Fibroblast of lung (primary cell): ENCODE results near the gene TBL3.

Experiments
- EZH2 ChIP-seq: IDR thresholded peaks from 2 replicates; pipeline ENCODE4 v1.5.1; 2012; ENCODE audit warnings: low read length, control low read depth, mild to moderate bottlenecking; ENCODE audit errors: missing control alignments
- TF ChIP-seq, protein P1 (sequence below), 2 donors: IDR thresholded peaks in 1 of 2; conservative IDR thresholded peaks in 1 of 2; 1 replicate in 1 of 2; 2 replicates in 1 of 2; pipeline ENCODE4 v1.5.1; 2011 to 2012; ENCODE audit warnings: low read length in 2 of 2, control low read depth in 1 of 2, inconsistent platforms in 1 of 2, low read depth in 1 of 2, mild to moderate bottlenecking in 1 of 2

DNA sequence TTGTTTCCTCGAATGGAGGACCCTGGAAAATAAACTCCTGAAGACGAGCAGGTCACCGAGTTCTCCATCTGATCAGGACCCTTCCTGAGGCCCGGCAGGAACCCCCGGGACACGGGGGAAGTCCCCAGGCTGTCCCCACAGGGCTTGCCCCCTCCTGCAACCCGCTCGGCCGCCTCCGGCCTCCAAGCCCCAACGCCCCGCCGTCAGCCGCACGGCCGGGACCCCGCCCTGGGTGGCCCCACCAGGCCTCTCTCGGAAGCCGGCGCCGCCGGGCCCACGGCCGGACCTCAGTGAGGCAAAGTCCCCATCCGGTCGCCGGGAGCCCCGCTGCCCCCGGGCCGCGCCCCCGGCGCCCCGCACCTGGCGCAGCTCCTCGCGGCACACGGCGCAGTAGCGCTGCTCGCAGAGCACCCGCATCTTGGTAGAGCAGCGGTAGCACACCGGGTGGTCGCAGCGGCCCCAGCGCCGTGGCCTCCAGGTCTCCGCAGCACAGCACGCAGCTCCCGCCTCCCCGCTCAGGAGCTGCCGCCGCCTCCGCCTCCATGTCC is 37.4 kb downstream of the TBL3 start:
- TF ChIP-seq, protein P1, sequence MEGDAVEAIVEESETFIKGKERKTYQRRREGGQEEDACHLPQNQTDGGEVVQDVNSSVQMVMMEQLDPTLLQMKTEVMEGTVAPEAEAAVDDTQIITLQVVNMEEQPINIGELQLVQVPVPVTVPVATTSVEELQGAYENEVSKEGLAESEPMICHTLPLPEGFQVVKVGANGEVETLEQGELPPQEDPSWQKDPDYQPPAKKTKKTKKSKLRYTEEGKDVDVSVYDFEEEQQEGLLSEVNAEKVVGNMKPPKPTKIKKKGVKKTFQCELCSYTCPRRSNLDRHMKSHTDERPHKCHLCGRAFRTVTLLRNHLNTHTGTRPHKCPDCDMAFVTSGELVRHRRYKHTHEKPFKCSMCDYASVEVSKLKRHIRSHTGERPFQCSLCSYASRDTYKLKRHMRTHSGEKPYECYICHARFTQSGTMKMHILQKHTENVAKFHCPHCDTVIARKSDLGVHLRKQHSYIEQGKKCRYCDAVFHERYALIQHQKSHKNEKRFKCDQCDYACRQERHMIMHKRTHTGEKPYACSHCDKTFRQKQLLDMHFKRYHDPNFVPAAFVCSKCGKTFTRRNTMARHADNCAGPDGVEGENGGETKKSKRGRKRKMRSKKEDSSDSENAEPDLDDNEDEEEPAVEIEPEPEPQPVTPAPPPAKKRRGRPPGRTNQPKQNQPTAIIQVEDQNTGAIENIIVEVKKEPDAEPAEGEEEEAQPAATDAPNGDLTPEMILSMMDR (conservative IDR thresholded peaks at IDR 0.05 in 1 of 2, IDR thresholded peaks at IDR 0.05 in 1 of 2; ENCODE audit: low read depth in 1 of 2, low read length in 2 of 2) = no peak
- no peak for TF ChIP-seq EZH2
